ENCODE measurements around the gene SWT1. TPM values are rescaled to one million over a fixed set of nuclear protein-coding genes. Genes with fewer than 3 reads are reported as not detected.

Gene SWT1
- total RNA-seq, 1 experiment from 2014 or later, result 2.7 TPM

DNA sequence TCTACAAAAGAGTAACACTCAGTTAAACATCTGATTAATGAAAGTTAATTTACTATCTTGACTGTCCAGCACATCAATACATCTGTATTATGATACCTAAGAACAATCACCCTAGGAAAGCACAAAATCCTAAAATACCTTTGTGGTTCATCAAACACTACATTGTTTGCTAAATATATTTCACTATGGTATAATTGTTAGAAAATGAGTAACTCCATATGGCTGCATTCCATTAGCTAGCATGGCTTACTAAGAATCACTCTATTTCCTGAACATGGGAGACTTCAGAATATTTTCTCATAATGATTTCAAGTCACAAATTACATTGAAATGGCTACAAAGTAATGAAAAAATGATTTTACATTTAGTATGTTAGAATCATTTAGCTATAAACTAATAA, 12.7 kb upstream of the SWT1 start:
- H3K4me3 Mint-ChIP-seq (ENCODE audit: unreplicated experiment), result no peak overlapping the region
- H3K27me3 Mint-ChIP-seq (ENCODE audit: insufficient read depth, unreplicated experiment), result no peaks in the 10 kb centered on the region
- H3K9me3 Mint-ChIP-seq (ENCODE audit: unreplicated experiment), result no peaks in the 10 kb centered on the region
- peaks cover 23% of the 10 kb centered on the region for H3K36me3 Mint-ChIP-seq (ENCODE audit: insufficient read depth, unreplicated experiment)
- Histone ChIP-seq H3K9me3 (no peaks in the 10 kb centered on the region), H3K36me3 (ENCODE audit: control insufficient read depth, insufficient read depth, low read length) (peaks cover 1% of the 10 kb centered on the region; the same call in 1 of the 2 replicates), H3K27me3 (replicated peaks; ENCODE audit: control insufficient read depth, insufficient read depth, low read length) (no peaks in the 10 kb centered on the region), H3K4me3 (ENCODE audit: low read depth, low read length) (no peak overlapping the region), H3K4me1 (no peaks in the 10 kb centered on the region)
- TF ChIP-seq, protein P1, sequence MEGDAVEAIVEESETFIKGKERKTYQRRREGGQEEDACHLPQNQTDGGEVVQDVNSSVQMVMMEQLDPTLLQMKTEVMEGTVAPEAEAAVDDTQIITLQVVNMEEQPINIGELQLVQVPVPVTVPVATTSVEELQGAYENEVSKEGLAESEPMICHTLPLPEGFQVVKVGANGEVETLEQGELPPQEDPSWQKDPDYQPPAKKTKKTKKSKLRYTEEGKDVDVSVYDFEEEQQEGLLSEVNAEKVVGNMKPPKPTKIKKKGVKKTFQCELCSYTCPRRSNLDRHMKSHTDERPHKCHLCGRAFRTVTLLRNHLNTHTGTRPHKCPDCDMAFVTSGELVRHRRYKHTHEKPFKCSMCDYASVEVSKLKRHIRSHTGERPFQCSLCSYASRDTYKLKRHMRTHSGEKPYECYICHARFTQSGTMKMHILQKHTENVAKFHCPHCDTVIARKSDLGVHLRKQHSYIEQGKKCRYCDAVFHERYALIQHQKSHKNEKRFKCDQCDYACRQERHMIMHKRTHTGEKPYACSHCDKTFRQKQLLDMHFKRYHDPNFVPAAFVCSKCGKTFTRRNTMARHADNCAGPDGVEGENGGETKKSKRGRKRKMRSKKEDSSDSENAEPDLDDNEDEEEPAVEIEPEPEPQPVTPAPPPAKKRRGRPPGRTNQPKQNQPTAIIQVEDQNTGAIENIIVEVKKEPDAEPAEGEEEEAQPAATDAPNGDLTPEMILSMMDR (IDR thresholded peaks at IDR 0.05; ENCODE audit: insufficient read depth in 1 of 2, low read depth in 1 of 2, low read length in 1 of 2, severe bottlenecking in 1 of 2, unreplicated experiment in 1 of 2), result no peak
- CTCF ChIA-PET, result no interaction called here
- H3K27ac Mint-ChIP-seq (ENCODE audit: unreplicated experiment), result no peak overlapping the region
- H3K4me1 Mint-ChIP-seq (ENCODE audit: low read depth, unreplicated experiment), result no peaks in the 10 kb centered on the region
- no peak for DNase-seq
- intact Hi-C loops (cut with micrococcal nuclease; ENCODE audit: unreplicated experiment), result no loop called here
- POLR2A ChIA-PET, result no interaction called here
- BruUV-seq (replicated peaks), result no TSS peak

GRCh38 chr1:185151215-185151614, 5.8 kb upstream of the SWT1 start:
- CTCF ChIA-PET, result no interaction called here
- H3K4me1 Mint-ChIP-seq (ENCODE audit: low read depth, unreplicated experiment), result peaks cover 7% of the 10 kb centered on the region

GRCh38 chr1:185152187-185152767, 4.7 kb upstream of the SWT1 start:
- no peaks in the 10 kb centered on the region for H3K27me3 Mint-ChIP-seq (ENCODE audit: insufficient read depth, unreplicated experiment)
- Histone ChIP-seq H3K4me1 (peaks cover 13% of the 10 kb centered on the region; the same call in 1 of the 2 replicates), H3K27me3 (replicated peaks; ENCODE audit: control insufficient read depth, insufficient read depth, low read length) (no peaks in the 10 kb centered on the region), H3K4me3 (ENCODE audit: low read depth, low read length) (no peak overlapping the region), H3K9me3 (no peaks in the 10 kb centered on the region), H3K36me3 (ENCODE audit: control insufficient read depth, insufficient read depth, low read length) (0 out of 2 replicates have a peak, but pooled peaks cover 1% of the 10 kb centered on the region)
- peaks cover 12% of the 10 kb centered on the region for H3K36me3 Mint-ChIP-seq (ENCODE audit: insufficient read depth, unreplicated experiment)
- no peaks in the 10 kb centered on the region for H3K9me3 Mint-ChIP-seq (ENCODE audit: unreplicated experiment)
- TF ChIP-seq, protein P1 (IDR thresholded peaks at IDR 0.05; ENCODE audit: insufficient read depth in 1 of 2, low read depth in 1 of 2, low read length in 1 of 2, severe bottlenecking in 1 of 2, unreplicated experiment in 1 of 2), result no peak
- ChIA-PET CTCF (interaction anchor here (0.7 kb wide), 1 partner anchor 315 kb away, joined by 3 read pairs; no protein-coding TSS in a partner anchor), POLR2A (no interaction called here)
- H3K4me1 Mint-ChIP-seq (ENCODE audit: low read depth, unreplicated experiment), result peaks cover 7% of the 10 kb centered on the region
- H3K4me3 Mint-ChIP-seq (ENCODE audit: unreplicated experiment), result no peak overlapping the region
- DNase-seq, result peak in 1 of 2 experiments; percentile 18
- H3K27ac Mint-ChIP-seq (ENCODE audit: unreplicated experiment), result no peak overlapping the region
- intact Hi-C loops (cut with micrococcal nuclease; ENCODE audit: unreplicated experiment), result no loop called here
- BruUV-seq (replicated peaks), result no TSS peak

More at GRCh38 chr1:185151215-185151614, 5.8 kb upstream of the SWT1 start:
- TF ChIP-seq, protein P1 (IDR thresholded peaks at IDR 0.05; ENCODE audit: insufficient read depth in 1 of 2, low read depth in 1 of 2, low read length in 1 of 2, severe bottlenecking in 1 of 2, unreplicated experiment in 1 of 2), result no peak
- BruUV-seq (replicated peaks), result no TSS peak
- Histone ChIP-seq H3K9me3 (no peaks in the 10 kb centered on the region), H3K27me3 (replicated peaks; ENCODE audit: control insufficient read depth, insufficient read depth, low read length) (no peaks in the 10 kb centered on the region), H3K4me1 (peaks cover 13% of the 10 kb centered on the region; the same call in 1 of the 2 replicates), H3K4me3 (ENCODE audit: low read depth, low read length) (no peak overlapping the region), H3K36me3 (ENCODE audit: control insufficient read depth, insufficient read depth, low read length) (0 out of 2 replicates have a peak, but pooled peaks cover 1% of the 10 kb centered on the region)
- H3K9me3 Mint-ChIP-seq (ENCODE audit: unreplicated experiment), result no peaks in the 10 kb centered on the region
- no peak overlapping the region for H3K4me3 Mint-ChIP-seq (ENCODE audit: unreplicated experiment)
- H3K27me3 Mint-ChIP-seq (ENCODE audit: insufficient read depth, unreplicated experiment), result no peaks in the 10 kb centered on the region
- H3K27ac Mint-ChIP-seq (ENCODE audit: unreplicated experiment), result no peak overlapping the region
- H3K36me3 Mint-ChIP-seq (ENCODE audit: insufficient read depth, unreplicated experiment), result peaks cover 12% of the 10 kb centered on the region
- POLR2A ChIA-PET, result no interaction called here
- no peak for DNase-seq
- intact Hi-C loops (cut with micrococcal nuclease; ENCODE audit: unreplicated experiment), result no loop called here

Measured in Caco-2 (cell line).